DMS53 treated with DMSO at 0.1 percent for 48 hours (cell line): ENCODE data around the gene USP8.
"Not testable (repeated sequence)": the region's sequence is repeated elsewhere in the genome, so short reads cannot be mapped to it uniquely, and the experiment has no call there.

Experiments used
- DNase-seq: peaks from one replicate; lab custom pipeline; 2025; ENCODE audit not compliant: unreplicated experiment; lab: John Stamatoyannopoulos, UW

The USP8 gene

DNA sequence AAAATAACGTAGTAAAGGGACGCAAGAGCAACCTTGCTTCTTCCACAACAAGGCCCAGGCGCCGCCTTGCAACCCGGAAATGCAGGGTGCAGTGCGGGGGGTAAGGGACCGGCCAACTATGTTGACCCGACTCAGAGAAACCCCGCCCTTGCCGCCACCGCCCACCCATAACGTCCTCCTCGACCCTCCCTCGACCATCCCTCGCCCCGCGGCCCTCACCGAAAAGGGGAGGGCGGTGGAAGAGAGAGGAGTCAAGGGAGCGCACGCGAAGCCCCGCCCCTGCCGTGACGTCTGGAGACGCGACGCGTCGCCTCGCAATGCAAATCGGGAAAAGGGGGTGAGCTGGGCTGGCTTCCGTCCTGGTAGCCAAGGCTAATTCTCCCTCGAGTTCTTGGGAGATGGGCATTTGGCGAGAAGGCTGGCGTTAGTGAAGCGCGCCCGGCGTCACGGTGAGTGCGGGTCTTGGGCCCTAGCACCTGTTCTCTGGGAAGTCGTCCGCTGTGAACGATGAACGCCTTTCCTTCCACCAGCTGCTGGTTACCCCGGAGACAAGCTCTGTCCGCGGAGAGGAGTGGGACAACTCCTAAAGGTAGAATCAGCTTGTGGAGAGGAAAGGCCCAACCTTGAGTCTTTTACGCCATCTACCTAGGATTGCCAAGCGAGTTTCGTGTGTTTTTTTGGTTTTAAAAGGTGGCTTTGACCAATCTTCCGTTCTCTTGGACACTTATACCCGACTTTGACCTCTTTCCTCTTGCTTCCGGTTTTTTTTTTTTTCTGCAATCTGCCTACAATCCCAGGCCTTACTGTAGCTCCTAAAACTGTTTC, at the start of gene USP8:
USP8 (plus strand) TSS at position 340 of the 825 bp plus-strand sequence. CDS start 14,669 bp downstream, outside the sequence.
- peak; percentile 88 for DNase-seq

DNA sequence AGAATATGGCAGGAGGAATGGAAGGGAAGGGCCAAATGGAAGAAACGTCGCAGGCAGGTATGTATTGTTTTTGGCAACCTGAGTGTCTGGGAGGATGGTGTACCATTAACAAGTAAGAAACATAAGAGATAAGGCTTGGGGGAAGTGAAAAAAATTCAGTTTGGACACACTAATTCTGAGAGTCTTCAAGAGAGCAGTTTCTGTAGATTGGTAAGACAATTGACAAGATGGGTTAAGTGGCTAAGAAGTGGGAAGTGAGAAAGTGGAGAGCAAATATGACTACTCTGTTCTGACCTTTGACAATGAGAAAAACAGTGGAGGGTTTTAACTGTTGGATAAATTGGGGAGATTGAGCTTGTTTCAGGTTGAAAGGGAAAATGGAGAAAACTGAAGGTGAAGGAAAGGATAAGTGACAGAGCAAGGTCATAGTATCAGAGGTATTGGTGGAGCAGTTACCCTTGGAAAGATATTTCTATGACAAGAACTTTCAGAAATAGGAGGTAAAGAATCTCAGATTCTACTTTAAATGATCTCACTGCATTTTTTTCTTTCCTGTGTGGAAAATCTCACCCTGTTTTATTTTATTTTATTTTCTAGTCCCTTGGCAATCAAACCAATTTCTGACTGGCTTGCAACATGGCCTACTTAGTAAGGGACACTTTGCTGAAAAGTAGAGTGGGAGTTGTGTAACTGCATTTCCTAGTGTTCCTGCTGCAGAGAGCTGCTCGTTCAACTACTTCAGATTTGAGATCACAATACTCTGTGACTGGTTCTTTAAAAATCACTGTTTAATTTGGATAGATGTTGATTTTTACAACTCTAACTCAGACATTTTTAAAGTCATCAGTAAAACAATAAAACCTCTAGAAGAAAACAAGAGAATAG, 46.1 kb upstream of the USP8 start:
- no peak for DNase-seq

DNA sequence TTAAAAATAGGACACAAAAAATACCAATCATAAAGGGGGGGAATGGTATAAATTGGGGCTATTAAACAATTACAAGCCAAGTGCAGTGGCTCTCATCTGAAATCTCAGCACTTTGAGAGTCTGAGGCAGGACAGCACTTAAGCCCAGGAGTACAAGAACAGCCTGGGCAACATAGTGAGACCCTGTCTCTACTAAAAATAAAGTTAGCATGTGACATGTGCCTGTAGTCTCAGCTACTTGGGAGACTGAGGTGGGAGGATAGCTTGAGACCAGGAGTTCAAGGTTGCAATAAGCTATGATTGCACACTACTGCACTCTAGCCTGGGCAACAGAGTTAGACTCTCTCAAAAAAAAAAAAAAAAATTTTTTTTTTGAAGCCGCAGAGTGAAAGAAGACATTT, 45.4 kb upstream of the USP8 start:
- no peak for DNase-seq

DNA sequence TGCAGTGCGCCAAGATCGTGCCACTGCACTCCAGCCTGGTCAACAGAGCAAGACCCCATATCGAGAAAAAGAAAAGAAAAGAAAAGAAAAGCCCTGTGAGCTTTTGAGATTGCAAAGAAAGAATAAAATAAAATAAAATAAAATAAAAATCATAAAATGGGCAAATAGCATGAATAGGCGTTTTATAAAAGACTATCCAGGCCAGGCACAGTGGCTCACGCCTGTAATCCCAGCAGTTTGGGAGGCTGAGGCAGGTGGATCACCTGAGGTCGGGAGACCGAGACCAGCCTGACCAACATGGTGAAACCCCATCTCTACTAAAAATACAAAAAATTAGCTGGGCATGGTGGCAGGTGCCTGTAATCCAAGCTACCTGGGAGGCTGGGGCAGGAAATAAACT, 44.8 kb upstream of the USP8 start:
- DNase-seq, result not testable (repeated sequence)

DNA sequence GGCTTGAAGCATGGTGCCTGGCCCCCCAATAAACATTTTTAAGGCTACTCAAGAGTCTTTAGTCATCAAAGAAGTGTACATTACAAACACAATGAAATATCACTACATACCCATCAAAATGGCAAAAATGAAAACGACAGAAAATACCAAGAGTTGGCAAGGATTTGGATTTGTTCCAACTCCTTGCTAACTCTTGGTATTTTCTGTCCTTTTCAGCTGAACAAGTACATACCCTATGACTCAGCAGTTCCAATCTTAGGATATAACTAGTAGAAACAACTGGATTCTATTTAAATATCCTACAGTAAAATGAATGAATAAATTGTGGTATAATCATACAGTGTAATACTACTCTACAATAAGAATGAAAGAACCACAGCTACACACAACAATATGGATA, 44.1 kb upstream of the USP8 start:
- no peak for DNase-seq

DNA sequence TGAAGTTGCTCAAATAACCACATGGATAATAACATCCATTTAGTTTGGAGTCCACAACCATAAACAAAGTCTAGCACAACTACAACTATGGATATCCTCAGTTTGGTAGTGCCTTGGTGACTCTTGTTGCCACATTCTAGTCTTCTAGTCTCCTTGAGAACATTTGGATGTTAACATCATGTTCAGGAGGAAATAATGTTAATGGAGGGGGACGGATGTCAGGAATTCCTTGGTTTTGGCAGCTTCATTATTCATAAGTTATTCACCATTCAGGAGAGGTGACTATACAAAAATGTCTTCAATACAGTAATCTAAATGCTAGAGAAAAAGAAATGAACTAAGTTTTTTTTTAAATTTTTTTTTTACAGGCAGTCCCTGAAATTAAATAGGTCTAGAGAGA, 42.8 kb upstream of the USP8 start:
- DNase-seq, result no peak

DNA sequence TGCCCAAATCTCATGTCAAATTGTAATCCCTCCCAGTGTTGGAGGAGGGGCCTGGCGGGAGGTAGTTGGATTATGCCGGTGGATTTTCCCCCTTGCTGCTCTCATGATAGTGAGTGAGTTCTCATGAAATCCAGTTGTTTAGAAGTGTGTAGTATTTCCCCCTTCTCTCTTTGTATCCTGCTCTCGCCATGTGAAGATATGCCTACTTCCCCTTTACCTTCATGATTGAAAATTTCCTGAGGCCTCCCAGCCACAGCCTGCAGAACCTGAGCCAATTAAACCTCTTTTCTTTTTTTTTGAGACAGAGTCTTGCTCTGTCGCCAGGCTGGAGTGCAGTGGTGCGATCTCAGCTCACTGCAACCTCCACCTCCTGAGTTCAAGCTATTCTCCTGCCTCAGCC, 41.8 kb upstream of the USP8 start:
- DNase-seq, result not testable (repeated sequence)

DNA sequence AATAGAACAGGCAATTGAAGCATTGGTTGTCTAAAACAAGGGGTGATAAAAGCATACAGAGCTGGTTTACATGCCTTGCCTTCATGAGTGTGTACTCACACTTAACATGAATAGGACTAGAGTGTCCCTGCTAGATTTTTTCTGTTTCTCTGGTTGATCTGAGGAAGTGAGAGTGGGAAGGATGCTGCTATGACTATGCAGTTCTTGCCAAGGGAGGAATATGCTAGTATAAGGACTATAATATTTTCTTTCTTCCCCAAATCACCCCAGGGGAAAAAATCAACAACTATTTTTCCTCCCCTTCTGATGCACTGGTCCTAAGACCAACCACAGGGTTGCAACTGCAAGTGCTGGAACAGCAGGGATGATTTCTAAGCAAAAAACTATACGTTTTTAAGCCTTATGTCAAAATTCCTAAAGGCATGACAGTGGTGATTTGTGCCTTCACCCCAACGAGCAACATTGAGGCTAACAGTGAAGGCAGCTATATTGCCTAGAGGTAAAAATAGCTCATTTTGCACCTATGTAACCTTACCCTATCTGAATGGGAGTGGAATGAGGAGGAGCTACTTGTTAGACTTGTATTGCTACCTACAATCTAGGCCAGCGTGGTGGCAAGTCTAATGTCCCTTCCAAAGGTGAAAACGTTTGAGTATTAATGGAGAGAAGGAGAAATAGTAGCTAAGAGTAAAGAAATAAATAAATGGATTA, 33.5 kb upstream of the USP8 start:
- peak; percentile 42 for DNase-seq

DNA sequence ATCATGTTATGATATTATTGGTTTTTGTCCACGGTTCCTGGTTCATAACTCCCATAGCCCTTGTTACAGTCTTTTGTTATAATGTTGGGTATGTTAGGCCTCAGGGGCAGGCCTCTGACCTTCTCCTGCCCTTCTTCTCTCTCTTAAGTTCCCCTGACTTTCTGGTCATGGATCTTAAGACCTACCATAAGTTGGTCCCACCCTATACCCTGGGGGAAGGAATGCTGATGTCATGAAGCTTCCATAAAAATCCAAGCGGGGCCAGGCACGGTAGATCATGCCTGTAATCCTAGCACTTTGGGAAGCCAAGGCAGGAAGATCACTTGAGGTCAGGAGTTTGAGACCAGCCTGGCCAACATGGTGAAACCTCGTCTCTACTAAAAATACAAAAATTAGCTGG, 32.6 kb upstream of the USP8 start:
- DNase-seq, result not testable (repeated sequence)

DNA sequence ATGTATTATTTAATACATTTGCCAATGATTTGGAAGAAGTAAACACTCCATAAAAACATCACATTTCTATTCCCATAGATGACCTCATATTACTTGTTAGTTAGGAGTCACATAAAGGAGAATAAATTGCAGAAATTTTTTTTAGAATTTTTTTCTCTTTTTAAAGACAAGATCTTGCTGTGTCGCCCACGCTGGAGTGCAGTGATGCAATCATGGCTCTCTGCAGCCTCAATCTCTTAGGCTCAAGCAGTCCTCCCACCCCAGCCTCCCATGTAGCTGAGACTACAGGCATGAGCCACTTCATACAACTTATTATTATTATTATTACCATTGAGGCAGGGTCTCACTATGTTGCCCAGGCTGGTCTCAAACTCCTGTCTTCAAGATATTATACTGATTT, 12.3 kb upstream of the USP8 start:
- DNase-seq, result no peak

DNA sequence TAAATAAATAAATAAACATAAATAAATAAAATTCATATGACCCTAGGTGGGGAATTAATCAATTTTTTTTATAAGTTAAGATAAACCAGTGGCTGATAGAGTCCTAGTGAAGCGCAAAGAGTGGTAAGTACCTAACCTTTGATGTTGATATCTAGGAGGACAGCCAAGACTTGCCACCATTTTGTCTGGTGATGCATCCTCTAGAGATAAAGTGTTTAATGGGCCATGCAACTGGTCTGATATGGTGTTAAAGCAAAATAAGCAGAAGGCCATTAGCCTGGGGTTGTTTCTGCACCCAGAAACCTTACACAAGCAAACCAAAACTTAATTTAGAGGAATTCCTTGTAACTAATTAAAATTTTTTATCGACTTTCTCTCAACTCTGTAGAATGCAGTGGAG, 9.6 kb upstream of the USP8 start:
- no peak for DNase-seq

DNA sequence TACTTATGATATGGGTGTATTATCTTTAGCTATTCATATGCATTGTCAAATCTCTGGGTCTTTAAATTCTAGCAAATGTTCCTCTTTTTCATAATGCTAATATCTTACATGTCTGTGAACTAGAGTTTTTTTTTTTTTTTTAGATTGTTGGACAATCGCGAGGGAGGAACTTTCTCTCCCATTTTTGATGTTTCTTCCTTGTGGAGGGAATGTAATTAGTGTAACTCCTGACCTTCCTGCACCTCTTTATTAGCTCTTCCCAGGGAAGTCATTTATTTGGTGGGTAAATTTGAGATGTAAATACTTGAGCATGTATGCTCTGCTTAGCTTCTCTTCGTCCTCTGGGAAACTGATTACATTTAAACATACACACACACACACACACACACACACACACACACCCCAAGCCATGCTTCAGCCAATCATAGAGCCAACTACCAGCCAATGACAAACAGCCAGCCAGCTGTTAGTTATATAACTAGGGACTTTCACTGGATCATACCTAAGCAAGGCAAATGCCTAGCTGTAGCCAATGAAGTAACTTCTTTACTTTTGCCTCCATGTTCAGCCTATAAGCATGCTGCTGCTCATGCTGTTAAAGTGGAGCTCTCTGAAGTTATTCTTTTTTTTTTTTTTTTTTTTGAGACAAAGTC, 8.3 kb upstream of the USP8 start:
- DNase-seq, result peak; percentile 42

DNA sequence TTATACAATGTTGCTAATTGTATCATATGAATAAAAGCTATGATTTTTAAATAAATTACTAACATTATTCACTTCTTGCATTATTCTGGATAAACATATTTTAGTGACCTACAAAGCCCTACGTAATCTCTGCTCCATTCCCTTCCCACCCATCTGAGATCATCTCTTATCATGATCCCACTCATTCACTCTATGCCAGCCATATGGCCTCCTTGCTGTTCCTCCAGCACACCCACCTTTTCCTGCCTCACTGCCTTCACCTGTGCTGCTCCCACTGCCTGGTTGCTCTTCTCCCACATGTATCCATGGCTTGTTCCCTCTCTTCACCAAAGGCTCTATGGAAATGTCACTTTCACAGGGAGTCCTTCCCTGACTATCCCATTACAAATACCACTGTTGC, 7.3 kb upstream of the USP8 start:
- no peak for DNase-seq

DNA sequence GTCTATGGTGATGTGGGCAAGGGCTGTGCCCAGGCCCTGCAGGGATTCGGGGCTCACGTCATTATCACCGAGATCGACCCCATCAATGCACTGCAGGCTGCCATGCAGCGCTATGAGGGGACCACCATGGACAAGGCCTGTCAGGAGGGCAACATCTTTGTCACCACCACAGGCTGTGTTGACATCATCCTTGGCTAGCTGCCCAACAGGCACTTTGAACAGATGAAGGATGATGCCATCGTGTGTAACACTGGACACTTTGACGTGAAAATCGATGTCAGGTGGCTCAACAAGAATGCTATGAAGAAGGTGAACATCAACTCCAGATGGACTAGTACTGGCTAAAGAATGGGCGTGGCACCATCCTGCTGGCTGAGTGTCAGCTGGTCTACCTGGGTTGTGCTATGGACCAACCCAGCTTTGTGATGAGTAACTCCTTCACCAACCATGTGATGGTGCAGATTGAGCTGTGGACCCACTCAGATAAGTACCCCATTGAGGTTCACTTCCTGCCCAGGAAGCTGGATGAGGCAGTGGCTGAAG, 6.1 kb upstream of the USP8 start:
- peak; percentile 36 for DNase-seq

DNA sequence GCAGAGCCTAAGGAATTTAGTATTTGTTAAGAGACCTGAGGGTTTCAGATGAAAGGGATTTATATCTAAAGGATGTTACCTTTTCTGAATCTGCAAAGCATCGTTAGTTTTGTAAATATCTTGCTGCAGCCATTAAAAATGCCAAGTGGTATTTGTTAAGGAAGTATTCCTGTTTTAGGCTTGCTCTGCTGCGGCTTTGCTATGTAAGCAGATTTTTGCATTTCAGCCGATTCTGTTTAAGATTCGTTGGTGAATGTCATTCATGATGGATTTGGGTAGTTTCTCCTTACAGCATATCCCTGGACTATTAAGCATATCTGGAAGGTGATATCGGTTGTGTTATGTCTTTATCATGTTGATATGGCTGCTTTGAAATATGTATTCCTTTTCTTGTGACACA, 1.0 kb downstream of the USP8 start:
- DNase-seq, result no peak

DNA sequence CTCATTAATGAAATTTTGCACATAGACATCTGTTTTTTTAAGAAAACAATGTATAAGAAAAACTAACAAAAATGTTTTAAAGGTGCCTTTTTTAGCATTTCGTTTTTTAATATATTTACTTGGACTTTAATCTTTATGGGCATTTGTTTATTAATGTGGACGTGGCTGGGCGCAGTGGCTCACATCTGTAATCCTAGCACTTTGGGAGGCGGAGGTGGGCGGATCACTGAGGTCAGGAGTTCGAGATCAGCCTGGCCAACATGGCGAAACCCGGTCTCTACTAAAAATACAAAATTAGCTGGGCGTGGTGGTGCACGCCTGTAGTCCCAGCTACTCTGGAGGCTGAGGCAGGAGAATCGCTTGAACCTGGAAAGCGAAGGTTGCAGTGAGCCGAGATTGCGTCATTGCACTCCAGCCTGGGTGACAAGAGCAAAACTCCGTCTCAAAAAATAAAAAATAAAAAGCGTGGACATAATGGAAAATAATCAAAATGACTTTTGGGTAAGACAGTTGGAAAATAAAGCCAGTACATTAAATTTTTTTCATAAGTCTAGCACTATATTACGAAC, 1.6 kb downstream of the USP8 start:
- not testable (repeated sequence) for DNase-seq

DNA sequence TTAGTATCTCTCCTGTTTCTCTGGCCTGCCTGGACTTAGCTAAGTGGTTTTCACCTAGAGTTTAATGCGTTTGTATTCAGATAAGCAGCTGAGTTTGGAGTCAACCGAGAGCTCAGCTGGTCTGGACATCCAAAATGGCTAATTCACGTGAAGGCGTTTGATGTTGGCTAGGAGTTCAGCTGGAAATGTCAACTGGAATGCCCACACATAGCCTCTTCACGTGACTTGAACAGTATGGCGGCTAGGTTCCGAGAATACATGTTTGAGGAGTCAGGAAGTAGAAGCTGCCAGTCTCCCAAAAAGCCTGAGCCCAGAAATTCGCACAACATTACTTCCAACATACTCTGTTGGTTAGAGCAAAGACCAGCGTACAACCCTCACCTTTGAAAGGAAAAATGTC, 2.2 kb downstream of the USP8 start:
- DNase-seq, result no peak

DNA sequence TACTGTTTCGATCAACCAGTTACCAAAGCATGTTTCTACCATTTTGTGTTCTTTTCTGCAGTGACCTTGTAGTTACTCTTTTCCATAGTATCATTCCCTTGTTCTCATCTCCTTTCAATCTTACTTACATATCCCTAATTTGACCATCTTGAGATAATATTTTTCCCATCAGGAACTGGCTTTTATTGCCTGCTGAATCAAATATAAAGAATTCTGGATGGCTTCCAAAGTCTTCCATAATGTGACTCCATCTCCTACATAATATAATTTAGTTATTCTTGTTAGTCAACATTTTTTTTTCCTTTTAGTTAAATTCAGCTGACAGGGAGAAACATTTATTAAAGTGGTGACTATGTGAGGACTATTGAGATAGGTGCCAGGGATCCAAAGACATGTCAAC, 7.0 kb downstream of the USP8 start:
- DNase-seq, result no peak

DNA sequence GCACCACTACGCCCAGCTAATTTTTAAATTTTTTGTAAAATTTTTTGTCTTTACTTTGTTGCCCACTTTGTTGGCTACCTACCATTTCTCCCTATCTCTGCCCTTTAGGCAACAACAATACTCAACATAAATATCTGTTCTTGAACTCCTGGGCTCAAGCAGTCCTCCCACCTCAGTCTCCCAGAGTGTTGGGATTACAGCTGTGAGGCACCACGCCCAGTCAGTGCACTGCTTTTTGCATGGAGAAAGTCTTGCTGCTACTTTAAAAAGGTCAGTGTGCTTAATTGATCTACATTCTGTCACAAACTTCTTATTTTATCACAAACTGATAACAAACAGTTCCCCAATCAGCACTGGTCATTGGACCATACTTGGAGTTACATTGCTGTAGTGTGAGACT, 8.0 kb downstream of the USP8 start:
- no peak for DNase-seq

DNA sequence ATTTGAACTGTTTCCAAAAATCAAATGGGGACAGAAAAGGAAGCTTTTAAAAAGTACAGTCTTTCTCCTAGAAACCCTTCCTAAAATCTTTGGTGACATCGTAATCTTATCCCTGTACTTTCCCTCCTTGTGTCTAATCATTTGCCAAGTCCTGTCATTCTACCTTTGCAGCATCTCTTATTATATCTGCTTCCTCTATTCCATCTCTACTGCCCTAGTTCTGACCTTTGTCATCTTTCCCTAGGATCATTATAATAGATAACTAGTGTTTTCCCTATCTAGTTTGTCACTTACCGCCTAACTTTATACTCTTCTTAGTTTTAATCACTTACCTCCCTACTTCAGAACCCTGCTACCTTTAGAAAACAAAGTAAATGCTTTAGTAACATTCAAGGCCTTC, 11.6 kb downstream of the USP8 start:
- no peak for DNase-seq
